ENCODE measurements around the gene PLEKHG5. TPM values are rescaled to one million over a fixed set of nuclear protein-coding genes. Genes with fewer than 3 reads are reported as not detected.

The PLEKHG5 gene, protein sequence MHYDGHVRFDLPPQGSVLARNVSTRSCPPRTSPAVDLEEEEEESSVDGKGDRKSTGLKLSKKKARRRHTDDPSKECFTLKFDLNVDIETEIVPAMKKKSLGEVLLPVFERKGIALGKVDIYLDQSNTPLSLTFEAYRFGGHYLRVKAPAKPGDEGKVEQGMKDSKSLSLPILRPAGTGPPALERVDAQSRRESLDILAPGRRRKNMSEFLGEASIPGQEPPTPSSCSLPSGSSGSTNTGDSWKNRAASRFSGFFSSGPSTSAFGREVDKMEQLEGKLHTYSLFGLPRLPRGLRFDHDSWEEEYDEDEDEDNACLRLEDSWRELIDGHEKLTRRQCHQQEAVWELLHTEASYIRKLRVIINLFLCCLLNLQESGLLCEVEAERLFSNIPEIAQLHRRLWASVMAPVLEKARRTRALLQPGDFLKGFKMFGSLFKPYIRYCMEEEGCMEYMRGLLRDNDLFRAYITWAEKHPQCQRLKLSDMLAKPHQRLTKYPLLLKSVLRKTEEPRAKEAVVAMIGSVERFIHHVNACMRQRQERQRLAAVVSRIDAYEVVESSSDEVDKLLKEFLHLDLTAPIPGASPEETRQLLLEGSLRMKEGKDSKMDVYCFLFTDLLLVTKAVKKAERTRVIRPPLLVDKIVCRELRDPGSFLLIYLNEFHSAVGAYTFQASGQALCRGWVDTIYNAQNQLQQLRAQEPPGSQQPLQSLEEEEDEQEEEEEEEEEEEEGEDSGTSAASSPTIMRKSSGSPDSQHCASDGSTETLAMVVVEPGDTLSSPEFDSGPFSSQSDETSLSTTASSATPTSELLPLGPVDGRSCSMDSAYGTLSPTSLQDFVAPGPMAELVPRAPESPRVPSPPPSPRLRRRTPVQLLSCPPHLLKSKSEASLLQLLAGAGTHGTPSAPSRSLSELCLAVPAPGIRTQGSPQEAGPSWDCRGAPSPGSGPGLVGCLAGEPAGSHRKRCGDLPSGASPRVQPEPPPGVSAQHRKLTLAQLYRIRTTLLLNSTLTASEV
- 33.0 and 34.9 TPM in 2 replicates for total RNA-seq
- long read RNA-seq, result 0 reads

DNA sequence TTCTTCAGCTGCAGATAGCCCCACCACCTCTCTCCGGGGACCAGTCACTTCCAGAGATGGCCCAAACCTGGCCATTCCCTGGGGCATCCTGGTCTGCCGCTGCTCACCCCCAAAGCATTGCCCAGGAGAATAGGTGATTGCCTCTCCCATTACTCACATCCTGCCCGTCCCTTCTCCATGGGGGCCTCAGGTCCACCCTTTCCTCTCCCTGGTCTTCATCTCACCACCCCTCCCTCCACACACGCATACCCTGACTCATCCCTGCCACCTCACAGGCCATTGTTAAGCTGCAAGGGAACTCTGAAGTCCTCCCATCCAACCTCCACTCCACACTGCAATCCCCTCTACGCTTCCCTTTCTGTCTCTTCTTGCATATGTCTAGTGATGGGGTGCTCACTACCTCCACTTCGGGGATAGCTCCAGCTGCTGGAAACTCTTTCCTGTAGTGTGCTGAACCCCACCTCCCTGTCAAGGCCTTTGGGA, at the start of gene PLEKHG5:
PLEKHG5 (minus strand) TSS at position 188 of the 483 bp plus-strand sequence. CDS start 14,096 bp downstream, outside the sequence.
- Mint-ChIP-seq H3K4me3 (ENCODE audit: unreplicated experiment) (peak within 1 kb of the TSS; percentile 78), H3K27ac (ENCODE audit: unreplicated experiment) (peak within 1 kb of the TSS; percentile 91), H3K27me3 (ENCODE audit: unreplicated experiment) (no peaks in the 10 kb centered on the region), H3K36me3 (ENCODE audit: unreplicated experiment) (no peaks in the 10 kb centered on the region), H3K4me1 (ENCODE audit: unreplicated experiment) (peaks cover 63% of the 10 kb centered on the region), H3K9me3 (ENCODE audit: unreplicated experiment) (no peaks in the 10 kb centered on the region)
- no peak for DNase-seq (ENCODE audit: extremely low spot score, unreplicated experiment)
- TF ChIP-seq, protein P1, sequence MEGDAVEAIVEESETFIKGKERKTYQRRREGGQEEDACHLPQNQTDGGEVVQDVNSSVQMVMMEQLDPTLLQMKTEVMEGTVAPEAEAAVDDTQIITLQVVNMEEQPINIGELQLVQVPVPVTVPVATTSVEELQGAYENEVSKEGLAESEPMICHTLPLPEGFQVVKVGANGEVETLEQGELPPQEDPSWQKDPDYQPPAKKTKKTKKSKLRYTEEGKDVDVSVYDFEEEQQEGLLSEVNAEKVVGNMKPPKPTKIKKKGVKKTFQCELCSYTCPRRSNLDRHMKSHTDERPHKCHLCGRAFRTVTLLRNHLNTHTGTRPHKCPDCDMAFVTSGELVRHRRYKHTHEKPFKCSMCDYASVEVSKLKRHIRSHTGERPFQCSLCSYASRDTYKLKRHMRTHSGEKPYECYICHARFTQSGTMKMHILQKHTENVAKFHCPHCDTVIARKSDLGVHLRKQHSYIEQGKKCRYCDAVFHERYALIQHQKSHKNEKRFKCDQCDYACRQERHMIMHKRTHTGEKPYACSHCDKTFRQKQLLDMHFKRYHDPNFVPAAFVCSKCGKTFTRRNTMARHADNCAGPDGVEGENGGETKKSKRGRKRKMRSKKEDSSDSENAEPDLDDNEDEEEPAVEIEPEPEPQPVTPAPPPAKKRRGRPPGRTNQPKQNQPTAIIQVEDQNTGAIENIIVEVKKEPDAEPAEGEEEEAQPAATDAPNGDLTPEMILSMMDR (IDR thresholded peaks at IDR 0.05), result no peak

GRCh38 chr1:6538956-6539355, 47.5 kb upstream of the PLEKHG5 start:
- H3K4me1 Mint-ChIP-seq (ENCODE audit: unreplicated experiment), result peaks cover 20% of the 10 kb centered on the region
- peaks cover 13% of the 10 kb centered on the region for H3K36me3 Mint-ChIP-seq (ENCODE audit: unreplicated experiment)
- H3K9me3 Mint-ChIP-seq (ENCODE audit: unreplicated experiment), result no peaks in the 10 kb centered on the region
- TF ChIP-seq, protein P1 (IDR thresholded peaks at IDR 0.05), result no peak
- H3K27ac Mint-ChIP-seq (ENCODE audit: unreplicated experiment), result peak overlapping the region; percentile 75
- H3K4me3 Mint-ChIP-seq (ENCODE audit: unreplicated experiment), result no peak overlapping the region
- DNase-seq (ENCODE audit: extremely low spot score, unreplicated experiment), result no peak
- no peaks in the 10 kb centered on the region for H3K27me3 Mint-ChIP-seq (ENCODE audit: unreplicated experiment)

DNA sequence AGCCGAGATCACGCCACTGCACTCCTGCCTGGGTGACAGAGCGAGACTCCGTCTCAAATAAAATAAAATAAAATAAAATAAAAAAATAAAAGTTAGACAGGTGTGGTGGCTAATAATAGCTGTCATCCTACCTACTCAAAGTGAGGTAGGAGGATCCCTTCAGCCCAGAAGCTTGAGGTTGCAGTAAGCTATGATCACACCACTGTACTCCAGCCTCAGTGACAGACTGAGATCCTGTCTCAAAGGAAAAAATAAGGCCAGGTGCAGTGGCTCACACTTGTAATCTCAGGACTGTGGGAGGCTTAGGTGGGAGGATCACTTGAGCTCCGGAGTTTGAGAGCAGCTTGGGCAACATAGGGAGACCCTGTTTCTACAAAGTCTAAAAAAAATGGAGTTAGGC, 44.8 kb upstream of the PLEKHG5 start:
- H3K9me3 Mint-ChIP-seq (ENCODE audit: unreplicated experiment), result no peaks in the 10 kb centered on the region
- H3K27me3 Mint-ChIP-seq (ENCODE audit: unreplicated experiment), result no peaks in the 10 kb centered on the region
- peaks cover 24% of the 10 kb centered on the region for H3K36me3 Mint-ChIP-seq (ENCODE audit: unreplicated experiment)
- no peak overlapping the region for H3K4me3 Mint-ChIP-seq (ENCODE audit: unreplicated experiment)
- H3K27ac Mint-ChIP-seq (ENCODE audit: unreplicated experiment), result no peak overlapping the region
- H3K4me1 Mint-ChIP-seq (ENCODE audit: unreplicated experiment), result peaks cover 20% of the 10 kb centered on the region
- TF ChIP-seq, protein P1 (IDR thresholded peaks at IDR 0.05), result no peak
- DNase-seq (ENCODE audit: extremely low spot score, unreplicated experiment), result no peak

GRCh38 chr1:6535214-6535613, 43.7 kb upstream of the PLEKHG5 start:
- H3K4me3 Mint-ChIP-seq (ENCODE audit: unreplicated experiment), result no peak overlapping the region
- no peaks in the 10 kb centered on the region for H3K9me3 Mint-ChIP-seq (ENCODE audit: unreplicated experiment)
- DNase-seq (ENCODE audit: extremely low spot score, unreplicated experiment), result no peak
- peak overlapping the region; percentile 74 for H3K27ac Mint-ChIP-seq (ENCODE audit: unreplicated experiment)
- H3K4me1 Mint-ChIP-seq (ENCODE audit: unreplicated experiment), result peaks cover 20% of the 10 kb centered on the region
- H3K36me3 Mint-ChIP-seq (ENCODE audit: unreplicated experiment), result peaks cover 29% of the 10 kb centered on the region
- no peaks in the 10 kb centered on the region for H3K27me3 Mint-ChIP-seq (ENCODE audit: unreplicated experiment)
- TF ChIP-seq, protein P1 (IDR thresholded peaks at IDR 0.05), result no peak
